Common myeloid progenitor, CD34-positive (primary cell): ENCODE measurements around the gene TPGS2.

ENCODE experiments used
- CTCF ChIA-PET: fragments of 350-600 bp; sonication (Branson Sonifier 250); formaldehyde crosslinking; loops from one replicate; lab custom pipeline; 2021; ENCODE audit warnings: antibody characterized with exemption; lab: Charles Lee
- POLR2A ChIA-PET: fragments of 350-600 bp; sonication (Branson Sonifier 250); formaldehyde crosslinking; loops from one replicate; lab custom pipeline; 2021; ENCODE audit warnings: antibody characterized with exemption; lab: Charles Lee
- DNase-seq, 3 donors: peaks; one replicate each; pipeline versions ENCODE4 v3.0.0 to v3.0.0-alpha.2; 2013
- H3K27ac ChIP-seq, 2 experiments: 1 replicate in 1 of 2; 2 replicates in 1 of 2; pipeline ENCODE4 v1.7.0; 2013; ENCODE audit warnings: inconsistent platforms in 2 of 2, low read length in 2 of 2, mild to moderate bottlenecking in 2 of 2, low read depth in 1 of 2, moderate library complexity in 1 of 2; ENCODE audit not compliant: severe bottlenecking in 2 of 2, insufficient read depth in 1 of 2, poor library complexity in 1 of 2
- H3K27me3 ChIP-seq, 5 experiments: replicated peaks in 2 of 5; 1 replicate in 3 of 5; 2 replicates in 2 of 5; pipeline versions ENCODE4 v1.6.1 to v1.7.0; 2013; ENCODE audit warnings: low read length in 4 of 5, mild to moderate bottlenecking in 2 of 5, moderate library complexity in 2 of 5, inconsistent platforms in 1 of 5; ENCODE audit not compliant: insufficient read depth in 5 of 5, control insufficient read depth in 4 of 5
- H3K36me3 ChIP-seq, 4 experiments: 1 replicate in 2 of 4; 2 replicates in 2 of 4; pipeline versions ENCODE4 v1.6.1 to v1.7.0; 2013; ENCODE audit warnings: low read length in 3 of 4, control low read depth in 1 of 4, mild to moderate bottlenecking in 1 of 4; ENCODE audit not compliant: control insufficient read depth in 4 of 4, insufficient read depth in 4 of 4
- H3K4me1 ChIP-seq, 4 experiments: 1 replicate in 3 of 4; 2 replicates in 1 of 4; pipeline versions ENCODE4 v1.6.1 to v1.7.1; 2013; ENCODE audit warnings: low read length in 3 of 4, mild to moderate bottlenecking in 3 of 4, control low read depth in 1 of 4, inconsistent platforms in 1 of 4, moderate library complexity in 1 of 4; ENCODE audit not compliant: control insufficient read depth in 4 of 4, insufficient read depth in 4 of 4; ENCODE audit errors: control extremely low read depth in 1 of 4
- H3K4me3 ChIP-seq, 7 experiments: 1 replicate in 4 of 7; 2 replicates in 3 of 7; pipeline versions ENCODE4 v1.5.1 to v1.7.0; 2013; ENCODE audit warnings: mild to moderate bottlenecking in 7 of 7, low read length in 6 of 7, moderate library complexity in 6 of 7, inconsistent platforms in 2 of 7, low read depth in 2 of 7, control low read depth in 1 of 7; ENCODE audit not compliant: insufficient read depth in 4 of 7, control insufficient read depth in 1 of 7; ENCODE audit errors: extremely low read depth in 1 of 7
- H3K9me3 ChIP-seq, 5 experiments: 1 replicate in 4 of 5; 2 replicates in 1 of 5; pipeline versions ENCODE4 v1.6.1 to v1.7.1; 2013; ENCODE audit warnings: low read length in 4 of 5, mild to moderate bottlenecking in 2 of 5, inconsistent platforms in 1 of 5, low read depth in 1 of 5, moderate library complexity in 1 of 5; ENCODE audit not compliant: control insufficient read depth in 4 of 5, insufficient read depth in 2 of 5; ENCODE audit errors: control extremely low read depth in 1 of 5
- WGBS: methylation state at CpG from one replicate; pipeline ENCODE4 v1.1.5; 2013; ENCODE audit not compliant: insufficient coverage; 5-methylcytosine and 5-hydroxymethylcytosine counted together

TPGS2 gene

GRCh38 chr18:36835927-36836326 lies 7.1 kb upstream of the TPGS2 start:
- ChIA-PET CTCF (no interaction called here), POLR2A (no interaction called here)
- no peak for DNase-seq
- peaks cover 6 to 18% (median 12%) of the 10 kb centered on the region in 4 experiments for H3K36me3 ChIP-seq
- no peak overlapping the region for H3K4me3 ChIP-seq
- no peaks in the 10 kb centered on the region for H3K9me3 ChIP-seq
- WGBS, result no CpG with 5 or more reads among the region's 1 CpG
- no peak overlapping the region for H3K27ac ChIP-seq
- peaks cover 0 to 3% (median 1%) of the 10 kb centered on the region in 4 experiments for H3K4me1 ChIP-seq
- no peaks in the 10 kb centered on the region for H3K27me3 ChIP-seq

GRCh38 chr18:36833120-36833519 lies 4.3 kb upstream of the TPGS2 start:
- ChIA-PET POLR2A (no interaction called here), CTCF (no interaction called here)
- 100% methylated on average over 2 of the region's 2 CpGs for WGBS
- no peak for DNase-seq
- Histone ChIP-seq H3K4me3 (no peak overlapping the region), H3K27ac (no peak overlapping the region), H3K27me3 (no peaks in the 10 kb centered on the region), H3K36me3 (peaks cover 3 to 14% (median 8%) of the 10 kb centered on the region in 4 experiments), H3K9me3 (no peaks in the 10 kb centered on the region), H3K4me1 (peaks cover 9 to 18% (median 14%) of the 10 kb centered on the region in 4 experiments)

- DNase-seq, result no peak
- Histone ChIP-seq H3K9me3 (no peaks in the 10 kb centered on the region), H3K4me3 (no peak overlapping the region), H3K27me3 (no peaks in the 10 kb centered on the region), H3K4me1 (peaks cover 12 to 22% (median 20%) of the 10 kb centered on the region in 4 experiments), H3K36me3 (peaks cover 0 to 7% (median 5%) of the 10 kb centered on the region in 4 experiments), H3K27ac (no peak overlapping the region)
- CTCF ChIA-PET, result no interaction called here
- POLR2A ChIA-PET, result no interaction called here
- no CpG with 5 or more reads among the region's 1 CpG for WGBS
These were observed 2.3 kb upstream of the TPGS2 start for GRCh38 chr18:36831139-36831538.

DNA sequence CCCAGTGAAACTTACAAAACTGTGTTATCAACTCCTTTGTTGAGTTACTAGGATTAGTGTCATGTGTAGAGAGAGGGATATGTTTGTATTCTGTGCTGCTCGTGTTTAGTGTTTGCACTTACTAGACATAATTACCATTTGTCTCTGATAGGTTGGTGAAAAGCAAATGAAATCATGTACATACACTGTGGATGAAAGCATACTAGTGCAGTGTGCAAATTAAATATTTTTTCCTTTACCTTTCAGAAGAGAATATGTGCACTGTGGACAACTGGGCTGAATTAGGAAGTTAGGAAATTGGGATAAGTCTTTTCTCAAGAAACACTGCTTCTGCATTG lies 1.3 kb upstream of the TPGS2 start:
- Histone ChIP-seq H3K27me3 (no peaks in the 10 kb centered on the region), H3K36me3 (peaks cover 0 to 3% (median 1%) of the 10 kb centered on the region in 4 experiments), H3K9me3 (no peaks in the 10 kb centered on the region), H3K4me3 (peak overlapping the region in 4 of 7 experiments; percentile 84 to 99 (median 94)), H3K27ac (peak overlapping the region in 1 of 2 experiments; percentile 80), H3K4me1 (peaks cover 12 to 22% (median 20%) of the 10 kb centered on the region in 4 experiments)
- DNase-seq, result no peak
- no CpG with 5 or more reads among the region's 1 CpG for WGBS
- CTCF ChIA-PET, result interaction anchor here (0.6 to 1.3 kb wide), 3 partner anchors 9 to 512 kb away, joined by 3 to 5 read pairs (median 3); no protein-coding TSS in a partner anchor
- POLR2A ChIA-PET, result interaction anchor here (1.3 kb wide), 1 partner anchor 701 kb away, joined by 3 read pairs; the partner anchor contains the start of gene SLC39A6

DNA sequence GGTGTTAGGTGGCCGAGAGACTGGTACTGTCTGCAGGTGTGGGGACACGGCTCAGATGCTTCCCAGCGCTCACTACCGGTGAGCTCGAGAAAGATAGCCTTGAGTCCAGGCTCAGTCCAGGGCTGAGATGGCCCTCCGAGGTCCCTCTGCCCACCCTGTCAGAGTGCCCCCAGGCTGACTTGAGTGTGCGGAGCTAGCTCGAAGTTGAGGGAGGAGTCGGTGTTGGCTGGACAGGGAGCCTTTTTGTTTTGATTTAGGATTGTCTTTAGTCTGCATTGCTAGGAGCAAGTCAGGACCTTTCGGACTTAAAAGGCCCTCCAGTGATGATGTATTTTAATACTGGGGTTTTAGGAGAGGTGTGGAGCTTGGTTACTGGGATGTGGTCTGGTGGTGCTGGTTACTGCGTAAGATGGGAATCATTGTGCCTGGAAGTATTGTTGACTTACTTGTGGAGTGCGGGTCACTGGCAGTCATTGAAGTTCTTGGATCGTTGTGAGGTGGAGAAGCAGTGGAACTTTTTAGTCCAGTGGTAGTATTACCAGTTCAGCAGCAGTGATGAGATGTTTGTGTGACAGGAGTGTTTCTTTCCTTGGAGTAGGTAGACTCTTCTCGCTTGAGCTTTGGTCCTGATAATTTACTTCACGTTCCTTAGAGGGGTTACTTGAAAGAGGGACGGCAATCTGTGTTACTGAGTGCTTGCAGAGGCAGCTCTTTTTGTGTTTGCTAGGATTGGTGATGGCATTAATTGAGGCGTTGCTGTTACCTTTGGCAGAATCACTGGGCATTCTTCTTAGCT lies 758 bp upstream of the TPGS2 start:
- no peaks in the 10 kb centered on the region for H3K27me3 ChIP-seq
- peak overlapping the region; percentile 77 to 80 for H3K27ac ChIP-seq
- peaks cover 12 to 22% (median 20%) of the 10 kb centered on the region in 4 experiments for H3K4me1 ChIP-seq
- 19% methylated on average over 9 of the region's 17 CpGs for WGBS
- CTCF ChIA-PET, result interaction anchor here (0.6 to 1.3 kb wide), 4 partner anchors 10 to 512 kb away, joined by 3 to 5 read pairs (median 3); no protein-coding TSS in a partner anchor
- DNase-seq, result peak in 1 of 3 donors; percentile 54
- H3K4me3 ChIP-seq, result peak overlapping the region; percentile 75 to 99 (median 97)
- no peaks in the 10 kb centered on the region for H3K9me3 ChIP-seq
- POLR2A ChIA-PET, result interaction anchor here (1.3 kb wide), 1 partner anchor 701 kb away, joined by 3 read pairs; the partner anchor contains the start of gene SLC39A6
- H3K36me3 ChIP-seq, result peaks cover 0 to 2% (median under 1%) of the 10 kb centered on the region in 4 experiments

DNA sequence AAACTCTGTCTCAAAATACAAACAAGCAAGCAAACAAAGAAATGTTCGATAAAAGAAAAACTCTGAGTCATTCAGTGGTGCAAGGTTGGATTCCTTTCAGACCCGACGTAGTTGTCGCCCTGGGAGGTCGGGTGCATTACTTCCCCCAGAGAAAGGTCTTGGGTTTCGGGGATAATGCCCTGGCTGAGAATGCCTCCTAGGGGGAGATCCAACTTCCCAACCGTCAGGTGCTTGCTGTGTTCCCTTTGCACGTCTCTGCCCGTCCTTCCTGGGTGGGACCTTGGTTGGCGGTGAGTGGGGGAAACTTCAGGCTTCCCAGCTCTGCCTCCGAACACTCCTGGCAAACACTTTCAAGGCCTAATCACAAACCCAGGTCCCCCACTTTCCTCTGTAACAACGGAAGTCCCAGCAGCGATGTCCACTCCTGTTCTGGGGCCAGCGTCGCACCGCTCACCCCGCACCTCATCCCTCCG lies 609 bp downstream of the TPGS2 start:
- 0% methylated on average over 16 of the region's 18 CpGs for WGBS
- Histone ChIP-seq H3K9me3 (no peaks in the 10 kb centered on the region), H3K27me3 (no peaks in the 10 kb centered on the region), H3K36me3 (peaks cover 0 to 6% (median 2%) of the 10 kb centered on the region in 4 experiments), H3K4me1 (peaks cover 12 to 22% (median 20%) of the 10 kb centered on the region in 4 experiments), H3K27ac (peak overlapping the region; percentile 75 to 88), H3K4me3 (peak overlapping the region; percentile 75 to 99 (median 97))
- CTCF ChIA-PET, result interaction anchor here (0.8 to 1.2 kb wide), 2 partner anchors 15 to 16 kb away, joined by 3 read pairs; no protein-coding TSS in a partner anchor
- DNase-seq, result peak; percentile 21 to 74 (median 68)
- POLR2A ChIA-PET, result no interaction called here
